Stimulated activated CD4-positive, alpha-beta T cell treated with anti-CD3 and anti-CD28 coated beads, Interleukin-15, amount 100 ng/mL, for 24 hours (primary cell): ENCODE results near the gene ATPAF2.
A peak's percentile ranks its signal among the peaks of the same experiment; 100 is the strongest.

Experiments
- DNase-seq: peaks from one replicate; pipeline ENCODE4 v3.0.0-alpha.2; 2020

Gene ATPAF2

GRCh38 chr17:18039535-18040260 lies 730 bp upstream of the ATPAF2 start:
- peak; percentile 47 for DNase-seq

DNA sequence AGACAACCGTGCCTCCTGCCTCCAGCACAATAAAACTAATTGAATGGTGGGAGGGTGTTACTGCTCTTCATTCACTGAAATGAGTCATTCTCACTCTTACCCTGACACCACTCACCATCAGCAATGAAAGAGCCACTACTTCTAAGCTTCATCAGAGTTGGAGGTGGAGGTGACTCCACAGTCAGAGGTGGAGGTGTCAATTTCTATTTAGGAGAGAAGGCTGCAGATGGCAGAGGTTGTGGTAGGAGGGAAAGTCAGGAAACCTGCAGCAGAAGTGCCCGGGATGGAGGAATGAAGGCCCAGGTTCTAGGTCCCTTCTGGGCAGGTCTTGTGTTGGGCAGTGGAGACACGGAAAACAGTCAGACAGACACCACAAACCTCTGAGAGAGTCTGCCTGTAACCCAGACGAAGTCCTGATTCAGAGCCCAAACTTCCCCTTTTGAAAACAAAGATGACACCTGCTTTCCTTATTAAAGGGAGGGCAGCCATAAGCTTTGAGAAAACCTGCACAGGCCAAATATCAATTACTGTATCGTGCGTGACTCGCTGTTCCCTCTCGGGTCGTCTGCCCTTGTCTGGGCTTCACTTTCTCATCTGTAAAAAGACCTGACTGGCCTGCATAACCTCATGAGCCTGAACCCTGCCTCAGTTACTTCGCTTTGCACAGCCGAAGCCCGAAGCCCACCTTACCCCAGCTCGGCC lies 668 bp downstream of the ATPAF2 start:
- peak; percentile 31 for DNase-seq

- DNase-seq: no peak
These were observed 1.5 kb downstream of the ATPAF2 start for GRCh38 chr17:18037486-18037885.

DNA sequence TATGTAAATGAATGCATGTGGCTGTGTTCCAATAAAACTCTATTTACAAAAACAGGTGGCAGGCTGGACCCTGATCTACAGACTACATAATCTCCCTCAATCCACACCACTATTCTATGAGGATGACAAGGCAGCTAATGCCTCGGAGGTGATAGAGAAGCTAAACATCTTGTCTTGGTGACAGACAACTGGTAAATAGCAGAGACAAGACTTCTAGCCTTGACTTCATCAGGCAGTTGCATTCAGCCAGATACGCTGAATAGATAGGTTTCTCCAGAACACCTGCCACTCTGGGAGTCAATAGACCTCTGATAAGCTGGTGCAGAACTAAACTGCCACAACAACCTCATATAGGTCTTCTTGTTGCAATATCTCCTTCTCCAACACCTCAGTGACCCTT lies 3.3 kb downstream of the ATPAF2 start:
- no peak for DNase-seq

GRCh38 chr17:18033442-18034099 lies 5.4 kb downstream of the ATPAF2 start:
- peak; percentile 59 for DNase-seq

DNA sequence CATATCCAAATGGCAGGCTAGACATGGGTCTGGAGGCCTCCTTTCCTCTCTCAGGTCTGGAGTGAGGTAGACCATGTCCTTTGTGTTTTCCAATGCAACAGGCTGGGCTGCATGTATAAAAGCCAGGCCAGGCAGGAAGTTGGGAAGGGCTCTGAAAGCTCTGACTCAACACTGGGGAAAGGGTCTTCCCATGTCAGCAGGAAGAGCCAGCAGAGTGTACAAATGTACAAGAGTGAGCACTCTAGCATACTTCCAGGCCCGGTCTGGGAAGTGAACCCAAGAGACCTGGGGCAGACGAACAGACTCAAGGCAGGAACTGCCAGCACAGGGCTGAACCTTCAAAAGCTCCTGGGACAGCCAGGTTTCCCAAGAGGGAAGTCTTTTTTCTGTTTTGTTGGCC lies 7.0 kb downstream of the ATPAF2 start:
- no peak for DNase-seq

- DNase-seq: no peak
These were observed 9.9 kb downstream of the ATPAF2 start for GRCh38 chr17:18028952-18029540.

GRCh38 chr17:18028114-18028951 lies 10.6 kb downstream of the ATPAF2 start:
- no peak for DNase-seq

GRCh38 chr17:18027280-18027679 lies 11.7 kb downstream of the ATPAF2 start:
- no peak for DNase-seq

DNA sequence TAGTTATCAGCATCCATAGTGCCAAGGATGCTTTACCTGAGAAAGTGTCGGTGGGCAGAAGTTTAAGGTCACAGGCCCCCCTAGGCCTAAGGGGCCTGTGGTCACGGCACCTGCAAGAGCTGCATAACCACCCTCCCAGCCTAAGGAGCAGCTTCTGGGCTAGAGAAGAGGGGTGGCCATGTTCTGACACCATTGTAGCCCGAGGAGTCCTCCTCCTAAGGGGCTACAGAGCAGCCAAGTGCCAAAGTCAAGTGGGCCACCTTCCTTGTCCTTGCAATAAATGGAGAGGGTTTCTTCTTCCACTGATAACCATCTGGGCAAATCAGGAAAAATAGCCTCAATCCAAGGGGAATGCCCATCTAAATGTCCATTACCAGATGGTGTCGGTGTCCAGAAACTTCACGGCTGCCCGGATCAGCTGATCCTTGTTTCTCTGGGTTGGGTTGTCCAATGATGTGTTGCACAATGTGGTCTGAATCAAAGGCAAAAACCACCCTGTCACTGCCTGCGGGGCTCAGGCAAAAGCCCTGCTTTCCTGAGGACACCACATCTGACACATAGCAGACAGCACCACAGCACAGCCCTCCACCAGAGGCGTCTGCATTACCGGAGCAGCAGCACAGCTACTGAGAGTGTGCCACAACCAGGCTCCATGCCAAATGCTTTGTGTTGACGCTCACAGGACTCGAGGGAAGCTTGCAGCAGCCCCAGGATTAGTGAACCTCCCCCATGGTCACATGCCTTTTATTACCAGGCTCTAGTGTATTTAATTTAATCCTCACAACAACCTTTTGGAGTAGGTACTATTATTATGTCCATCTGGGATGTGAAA lies 12.8 kb downstream of the ATPAF2 start:
- no peak for DNase-seq

DNA sequence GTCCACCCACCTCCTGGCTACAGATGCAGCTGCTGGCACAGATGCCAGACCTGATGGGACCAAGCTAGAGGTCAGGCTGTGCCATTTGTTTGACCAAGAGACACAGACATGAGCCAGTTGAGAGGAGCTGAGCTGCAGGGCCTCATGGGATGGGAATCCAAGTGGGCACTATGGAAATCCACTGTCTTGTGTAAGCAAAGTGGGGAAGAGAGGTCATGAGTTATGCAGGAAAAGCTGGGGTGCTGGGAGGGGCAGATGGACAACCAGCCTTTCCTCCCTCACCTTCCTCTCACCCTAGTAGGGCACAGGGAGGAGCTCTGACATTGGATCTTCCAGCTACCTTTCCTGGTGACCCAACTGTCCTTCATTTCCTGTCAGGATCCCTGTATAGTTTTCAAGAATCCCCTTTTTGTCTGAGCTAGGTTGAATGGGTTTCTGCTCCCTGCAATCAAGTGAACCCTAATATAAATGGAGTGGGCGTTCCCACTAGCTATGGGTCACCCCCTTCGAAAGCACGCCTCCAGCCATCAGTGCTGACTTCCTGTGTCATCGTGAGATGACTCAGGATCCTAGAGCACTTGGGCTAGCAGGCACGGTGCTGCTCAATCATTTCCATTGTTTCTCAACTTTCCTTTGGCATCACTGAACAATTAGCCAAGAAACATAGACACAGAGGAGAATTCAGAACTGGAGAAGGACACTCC lies 13.6 kb downstream of the ATPAF2 start:
- DNase-seq: peak; percentile 49

- DNase-seq: no peak
These were observed 17.6 kb downstream of the ATPAF2 start for GRCh38 chr17:18021372-18021771.

- no peak for DNase-seq
These were observed 18.0 kb downstream of the ATPAF2 start for GRCh38 chr17:18020971-18021370.

- DNase-seq: no peak
These were observed 19.2 kb downstream of the ATPAF2 start for GRCh38 chr17:18019838-18020154.

- DNase-seq: no peak
These were observed 20.5 kb downstream of the ATPAF2 start for GRCh38 chr17:18018411-18018921.

DNA sequence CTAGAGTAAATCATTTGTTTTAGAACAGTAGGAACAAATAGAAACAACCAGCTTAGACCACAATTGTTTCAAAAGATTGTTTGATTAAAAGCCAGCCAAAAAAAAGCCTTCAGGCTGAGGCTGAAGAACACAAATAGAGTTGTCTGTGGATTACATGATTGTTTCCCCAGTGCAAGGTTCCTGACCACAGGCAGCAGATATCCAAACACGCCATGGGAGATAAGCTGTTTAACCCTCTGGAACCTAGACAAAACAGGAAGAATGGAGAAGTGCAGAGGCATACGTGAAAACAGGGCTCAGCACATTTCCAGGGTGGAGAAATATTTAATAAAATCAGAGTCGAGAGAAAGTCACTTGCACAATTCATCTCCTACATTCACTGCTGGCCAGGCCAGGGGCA lies 21.0 kb downstream of the ATPAF2 start:
- DNase-seq: no peak

DNA sequence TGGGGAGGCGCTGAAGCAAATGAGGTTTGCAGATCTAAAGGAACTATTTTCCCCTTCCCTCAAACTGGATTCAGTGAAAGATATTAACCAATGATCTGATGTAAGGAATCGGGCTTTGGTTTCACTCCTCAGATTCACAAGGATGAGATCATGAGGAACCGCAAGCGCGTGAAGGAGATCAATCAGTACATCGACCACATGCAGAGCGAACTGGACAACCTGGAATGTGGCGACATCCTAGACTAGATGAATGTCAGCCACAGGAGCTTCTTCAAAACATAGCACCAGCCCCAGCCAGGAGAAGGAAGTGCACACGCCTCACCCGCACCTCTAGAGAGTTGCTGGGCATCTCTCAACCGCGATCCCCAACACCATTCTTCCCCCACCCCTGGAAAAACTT lies 22.5 kb downstream of the ATPAF2 start:
- no peak for DNase-seq

DNA sequence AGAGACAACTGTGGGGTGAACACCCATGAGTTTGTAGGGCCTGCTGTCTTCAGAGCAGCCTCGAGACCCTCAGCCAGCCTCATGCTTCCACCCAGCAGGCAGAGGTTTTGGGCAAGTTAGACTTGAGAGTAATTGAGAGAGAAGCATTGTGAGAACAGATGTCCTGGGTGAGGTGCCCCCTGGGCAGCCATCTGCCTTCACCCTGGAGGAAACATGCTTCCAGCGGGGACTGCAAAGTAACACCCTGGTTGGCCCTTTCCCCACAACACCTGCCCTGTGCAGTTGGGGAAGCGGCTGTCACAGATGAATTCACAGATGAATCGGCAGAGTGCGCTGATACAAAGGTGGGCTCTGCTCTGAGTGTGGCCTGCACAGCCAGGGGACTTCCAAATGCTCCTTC lies 23.4 kb downstream of the ATPAF2 start:
- no peak for DNase-seq

DNA sequence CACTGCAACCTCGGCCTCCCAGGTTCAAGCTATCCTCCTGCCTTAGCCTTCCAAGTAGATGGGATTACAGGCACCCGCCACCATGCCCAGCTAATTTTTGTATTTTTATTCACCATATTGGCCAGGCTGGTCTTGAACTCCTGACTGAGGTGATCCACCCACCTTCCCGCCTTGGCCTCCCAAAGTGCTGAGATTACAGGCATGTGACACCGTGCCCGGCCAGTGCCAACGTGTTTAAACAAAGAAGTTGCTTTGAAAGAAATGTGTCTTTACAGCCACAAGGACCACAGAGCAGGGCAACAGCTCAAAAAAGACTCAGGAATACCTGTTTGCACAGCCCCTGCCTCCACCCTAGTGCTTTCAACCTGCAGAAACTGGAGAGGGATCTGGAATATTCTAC lies 25.0 kb downstream of the ATPAF2 start:
- DNase-seq: no peak

- DNase-seq: no peak
These were observed 27.7 kb downstream of the ATPAF2 start for GRCh38 chr17:18011286-18011685.
